GM12878 (cell line): ENCODE measurements around the gene SPINK9.

ENCODE experiments used
- CHD2 ChIP-seq: IDR thresholded peaks from 2 replicates; pipeline ENCODE4 v1.6.1; 2011; ENCODE audit warnings: low read depth, low read length, improper control_type of control experiment, borderline replicate concordance
- CTCF ChIP-seq, 3 experiments: IDR thresholded peaks in 2 of 3; conservative IDR thresholded peaks in 1 of 3; 2 replicates each; pipeline ENCODE4 v1.5.1; 2011; ENCODE audit warnings: low read depth in 3 of 3, low read length in 3 of 3, mild to moderate bottlenecking in 3 of 3, control low read depth in 2 of 3, moderate library complexity in 2 of 3, inconsistent platforms in 1 of 3, mixed read lengths in 1 of 3; ENCODE audit not compliant: control insufficient read depth in 2 of 3, insufficient read depth in 1 of 3; ENCODE audit errors: extremely low read depth in 1 of 3
- MXI1 ChIP-seq: fragments of 150-350 bp; IDR thresholded peaks from 2 replicates; pipeline ENCODE4 v1.6.1; 2011; ENCODE audit warnings: low read depth, mild to moderate bottlenecking, inconsistent platforms, low read length, improper control_type of control experiment
- NFIC ChIP-seq: IDR thresholded peaks from 2 replicates; pipeline ENCODE4 v1.6.1; 2012; ENCODE audit warnings: low read depth, mild to moderate bottlenecking, inconsistent platforms, low read length, moderate library complexity
- NR2C1 ChIP-seq: fragments of 450-650 bp; IDR thresholded peaks from 2 replicates; pipeline ENCODE4 v1.6.1; 2017; ENCODE audit warnings: antibody characterized with exemption, mild to moderate bottlenecking, moderate library complexity
- RCOR1 ChIP-seq: conservative IDR thresholded peaks from 2 replicates; pipeline ENCODE4 v1.6.1; 2012; ENCODE audit warnings: low read depth, low read length, improper control_type of control experiment
- YY1 ChIP-seq: IDR thresholded peaks from 2 replicates; pipeline ENCODE4 v1.6.1; 2011; ENCODE audit warnings: low read depth, mild to moderate bottlenecking, low read length
- ZBED1 ChIP-seq: IDR thresholded peaks from 2 replicates; pipeline ENCODE4 v1.6.1; 2016; ENCODE audit warnings: borderline replicate concordance

GRCh38 chr5:148378670-148379069 is 43.3 kb downstream of the SPINK9 start:
- TF ChIP-seq YY1 (peak; percentile 46; the same call in 1 of the 2 replicates), ZBED1 (no peak), NR2C1 (no peak), NFIC (no peak), RCOR1 (no peak), CTCF (IDR thresholded peaks at IDR 0.05 in 2 of 3, conservative IDR thresholded peaks at IDR 0.05 in 1 of 3; ENCODE audit: control insufficient read depth in 2 of 3, extremely low read depth in 1 of 3, insufficient read depth in 1 of 3, low read depth in 3 of 3, low read length in 3 of 3) (no peak), MXI1 (no peak), CHD2 (no peak)
